ENCODE measurements around the gene DLG5. TPM values are rescaled to one million over a fixed set of nuclear protein-coding genes. Genes with fewer than 3 reads are reported as not detected.

DLG5 gene
- total and polyA plus RNA-seq, 9 of the 15 experiments (the other 6 are each of a cell fraction or from before 2014, with no cell fraction given) = 1.4 to 26.8 (median 11.2) TPM

DNA sequence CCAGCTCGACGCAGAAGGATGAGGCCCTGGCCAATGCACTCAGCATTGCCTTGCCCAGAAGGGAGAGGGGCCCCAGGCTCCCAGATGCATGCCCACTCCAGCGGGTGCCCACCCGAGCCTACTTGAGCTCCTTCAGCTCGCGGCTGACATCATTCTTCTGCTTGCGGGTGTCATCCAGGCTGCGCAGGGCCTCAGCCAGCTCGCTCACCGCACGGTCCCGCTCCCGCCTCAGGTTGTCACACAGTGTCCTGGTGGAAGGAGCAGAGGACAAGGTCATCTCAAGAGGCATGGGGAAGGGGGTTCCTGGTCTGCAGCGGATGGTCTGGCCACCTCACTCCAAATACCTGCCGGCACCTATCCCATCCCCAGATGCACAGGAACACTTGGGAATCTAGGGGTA lies 92.8 kb downstream of the DLG5 start:
- Histone ChIP-seq H4K20me1 (replicated peaks; ENCODE audit: control insufficient read depth, insufficient read depth, low read length) (no peaks in the 10 kb centered on the region), H3K79me2 (ENCODE audit: control insufficient read depth, insufficient read depth, low read length) (no peaks in the 10 kb centered on the region; the same call in 2 of the 3 replicates), H3K27ac (ENCODE audit: extremely low read depth, low read depth, low read length) (no peak overlapping the region), H3K4me2 (ENCODE audit: insufficient read depth, low read length) (no peak overlapping the region), H3K9ac (ENCODE audit: insufficient read depth in 1 of 2, low read depth in 2 of 2, low read length in 2 of 2) (peak overlapping the region in 1 of 2 experiments; percentile 53; a peak in 1 of 4 replicates), H3K36me3 (ENCODE audit: control insufficient read depth, insufficient read depth, low read length) (peaks cover 69% of the 10 kb centered on the region), H3K4me1 (replicated peaks in 1 of 2; ENCODE audit: control insufficient read depth in 2 of 2, insufficient read depth in 2 of 2, low read length in 2 of 2) (peaks cover 21 to 30% of the 10 kb centered on the region in 2 experiments), H3K9me3 (replicated peaks; ENCODE audit: control insufficient read depth, insufficient read depth, low read depth, low read length) (no peaks in the 10 kb centered on the region), H3K27me3 (ENCODE audit: control insufficient read depth in 2 of 2, insufficient read depth in 2 of 2, low read length in 2 of 2) (no peaks in the 10 kb centered on the region), H3K9me1 (ENCODE audit: control insufficient read depth, insufficient read depth, low read length) (no peaks in the 10 kb centered on the region), H2AFZ (ENCODE audit: low read depth, low read length) (no peak overlapping the region), H3K4me3 (no peak overlapping the region)
- no peak for DNase-seq (ENCODE audit: extremely low read depth in 1 of 4, low spot score in 3 of 4)
- ATAC-seq = no peak
- TF ChIP-seq, protein P1, sequence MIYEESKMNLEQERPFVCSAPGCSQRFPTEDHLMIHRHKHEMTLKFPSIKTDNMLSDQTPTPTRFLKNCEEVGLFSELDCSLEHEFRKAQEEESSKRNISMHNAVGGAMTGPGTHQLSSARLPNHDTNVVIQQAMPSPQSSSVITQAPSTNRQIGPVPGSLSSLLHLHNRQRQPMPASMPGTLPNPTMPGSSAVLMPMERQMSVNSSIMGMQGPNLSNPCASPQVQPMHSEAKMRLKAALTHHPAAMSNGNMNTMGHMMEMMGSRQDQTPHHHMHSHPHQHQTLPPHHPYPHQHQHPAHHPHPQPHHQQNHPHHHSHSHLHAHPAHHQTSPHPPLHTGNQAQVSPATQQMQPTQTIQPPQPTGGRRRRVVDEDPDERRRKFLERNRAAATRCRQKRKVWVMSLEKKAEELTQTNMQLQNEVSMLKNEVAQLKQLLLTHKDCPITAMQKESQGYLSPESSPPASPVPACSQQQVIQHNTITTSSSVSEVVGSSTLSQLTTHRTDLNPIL (CRISPR knock-in tag; IDR thresholded peaks at IDR 0.05) = no peak
- TF ChIP-seq ZNF146 (CRISPR knock-in tag; IDR thresholded peaks at IDR 0.05; ENCODE audit: unreplicated experiment) (no peak), ATF1 (CRISPR knock-in tag; IDR thresholded peaks at IDR 0.05) (no peak), ATF1 (tag; IDR thresholded peaks at IDR 0.05) (no peak), ZNF830 (CRISPR knock-in tag; IDR thresholded peaks at IDR 0.05) (no peak), ZBTB7A (IDR thresholded peaks at IDR 0.05; ENCODE audit: borderline replicate concordance, control insufficient read depth, low read depth, low read length) (no peak), PTBP1 (IDR thresholded peaks at IDR 0.05; ENCODE audit: low read depth, low read length) (no peak)
- TF ChIP-seq, protein P2, sequence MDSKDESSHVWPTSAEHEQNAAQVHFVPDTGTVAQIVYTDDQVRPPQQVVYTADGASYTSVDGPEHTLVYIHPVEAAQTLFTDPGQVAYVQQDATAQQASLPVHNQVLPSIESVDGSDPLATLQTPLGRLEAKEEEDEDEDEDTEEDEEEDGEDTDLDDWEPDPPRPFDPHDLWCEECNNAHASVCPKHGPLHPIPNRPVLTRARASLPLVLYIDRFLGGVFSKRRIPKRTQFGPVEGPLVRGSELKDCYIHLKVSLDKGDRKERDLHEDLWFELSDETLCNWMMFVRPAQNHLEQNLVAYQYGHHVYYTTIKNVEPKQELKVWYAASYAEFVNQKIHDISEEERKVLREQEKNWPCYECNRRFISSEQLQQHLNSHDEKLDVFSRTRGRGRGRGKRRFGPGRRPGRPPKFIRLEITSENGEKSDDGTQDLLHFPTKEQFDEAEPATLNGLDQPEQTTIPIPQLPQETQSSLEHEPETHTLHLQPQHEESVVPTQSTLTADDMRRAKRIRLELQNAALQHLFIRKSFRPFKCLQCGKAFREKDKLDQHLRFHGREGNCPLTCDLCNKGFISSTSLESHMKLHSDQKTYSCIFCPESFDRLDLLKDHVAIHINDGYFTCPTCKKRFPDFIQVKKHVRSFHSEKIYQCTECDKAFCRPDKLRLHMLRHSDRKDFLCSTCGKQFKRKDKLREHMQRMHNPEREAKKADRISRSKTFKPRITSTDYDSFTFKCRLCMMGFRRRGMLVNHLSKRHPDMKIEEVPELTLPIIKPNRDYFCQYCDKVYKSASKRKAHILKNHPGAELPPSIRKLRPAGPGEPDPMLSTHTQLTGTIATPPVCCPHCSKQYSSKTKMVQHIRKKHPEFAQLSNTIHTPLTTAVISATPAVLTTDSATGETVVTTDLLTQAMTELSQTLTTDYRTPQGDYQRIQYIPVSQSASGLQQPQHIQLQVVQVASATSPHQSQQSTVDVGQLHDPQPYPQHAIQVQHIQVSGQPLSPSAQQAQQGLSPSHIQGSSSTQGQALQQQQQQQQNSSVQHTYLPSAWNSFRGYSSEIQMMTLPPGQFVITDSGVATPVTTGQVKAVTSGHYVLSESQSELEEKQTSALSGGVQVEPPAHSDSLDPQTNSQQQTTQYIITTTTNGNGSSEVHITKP (IDR thresholded peaks at IDR 0.05; ENCODE audit: partially characterized antibody) = no peak
- intact Hi-C loops (cut with micrococcal nuclease) = no loop called here
- no peak for FAIRE-seq
- ChIA-PET POLR2A (interaction anchor here (1.0 kb wide), 1 partner anchor 22 kb away, joined by 3 read pairs; no protein-coding TSS in a partner anchor), CTCF (ENCODE audit: low intra/inter-chr PET ratio) (interaction anchor here (0.6 kb wide), 1 partner anchor 114 kb away, joined by 5 read pairs; no protein-coding TSS in a partner anchor)
- in situ Hi-C loops (cut with MboI) = no loop called here
- WGBS (ENCODE audit: insufficient coverage, low coverage, missing lambda C conversion rate) = 90% methylated on average over 14 of the region's 15 CpGs
- no TSS peak for BruUV-seq (replicated peaks)
